SKM-1 (cell line): Measurements from ENCODE around the gene VPS37D.

ENCODE experiments used
- DNase-seq: peaks from one replicate; lab custom pipeline; 2025; ENCODE audit not compliant: unreplicated experiment; lab: John Stamatoyannopoulos, UW

The VPS37D gene

GRCh38 chr7:73680501-73680900 lies 12.9 kb downstream of the VPS37D start:
- DNase-seq = no peak

GRCh38 chr7:73681031-73681430 lies 13.4 kb downstream of the VPS37D start:
- DNase-seq = no peak

- no peak for DNase-seq
Measured at GRCh38 chr7:73682745-73683055, 15.1 kb downstream of the VPS37D start.

- DNase-seq = peak; percentile 83
Measured at GRCh38 chr7:73683056-73683787, 15.6 kb downstream of the VPS37D start, which contains the start of the genes BUD23 and DNAJC30. Gene BUD23 (plus strand): TSS chr7:73683597. CDS start chr7:73683626, 29 bp downstream. Gene DNAJC30 (minus strand): TSS chr7:73683453. CDS start chr7:73683423, 30 bp downstream.

- no peak for DNase-seq
Measured at GRCh38 chr7:73683788-73684693, 16.4 kb downstream of the VPS37D start.

GRCh38 chr7:73685311-73685710 lies 17.7 kb downstream of the VPS37D start:
- no peak for DNase-seq

- DNase-seq = no peak
Measured at GRCh38 chr7:73688288-73688687, 20.7 kb downstream of the VPS37D start.

GRCh38 chr7:73690646-73691045 lies 23.0 kb downstream of the VPS37D start:
- no peak for DNase-seq

GRCh38 chr7:73696372-73696771 lies 28.7 kb downstream of the VPS37D start:
- no peak for DNase-seq

- DNase-seq = no peak
Measured at GRCh38 chr7:73698410-73698809, 30.8 kb downstream of the VPS37D start.

GRCh38 chr7:73699370-73700068 lies 31.9 kb downstream of the VPS37D start:
- no peak for DNase-seq

- no peak for DNase-seq
Measured at GRCh38 chr7:73700069-73700423, 32.4 kb downstream of the VPS37D start.

- DNase-seq = no peak
Measured at GRCh38 chr7:73700581-73701134, 33.0 kb downstream of the VPS37D start.

GRCh38 chr7:73701357-73701995 lies 33.8 kb downstream of the VPS37D start:
- no peak for DNase-seq

GRCh38 chr7:73702226-73702625 lies 34.6 kb downstream of the VPS37D start:
- no peak for DNase-seq

GRCh38 chr7:73702665-73703064 lies 35.0 kb downstream of the VPS37D start:
- no peak for DNase-seq

- DNase-seq = no peak
Measured at GRCh38 chr7:73703225-73703624, 35.6 kb downstream of the VPS37D start.

- DNase-seq = no peak
Measured at GRCh38 chr7:73703757-73704639, 36.4 kb downstream of the VPS37D start.

- DNase-seq = no peak
Measured at GRCh38 chr7:73704640-73705550, 37.3 kb downstream of the VPS37D start.
